Measurements from ENCODE around the gene TTC21A.

GRCh38 chr3:39149498-39150147 lies 42.1 kb downstream of the TTC21A start:
- TF ChIP-seq, protein P1, sequence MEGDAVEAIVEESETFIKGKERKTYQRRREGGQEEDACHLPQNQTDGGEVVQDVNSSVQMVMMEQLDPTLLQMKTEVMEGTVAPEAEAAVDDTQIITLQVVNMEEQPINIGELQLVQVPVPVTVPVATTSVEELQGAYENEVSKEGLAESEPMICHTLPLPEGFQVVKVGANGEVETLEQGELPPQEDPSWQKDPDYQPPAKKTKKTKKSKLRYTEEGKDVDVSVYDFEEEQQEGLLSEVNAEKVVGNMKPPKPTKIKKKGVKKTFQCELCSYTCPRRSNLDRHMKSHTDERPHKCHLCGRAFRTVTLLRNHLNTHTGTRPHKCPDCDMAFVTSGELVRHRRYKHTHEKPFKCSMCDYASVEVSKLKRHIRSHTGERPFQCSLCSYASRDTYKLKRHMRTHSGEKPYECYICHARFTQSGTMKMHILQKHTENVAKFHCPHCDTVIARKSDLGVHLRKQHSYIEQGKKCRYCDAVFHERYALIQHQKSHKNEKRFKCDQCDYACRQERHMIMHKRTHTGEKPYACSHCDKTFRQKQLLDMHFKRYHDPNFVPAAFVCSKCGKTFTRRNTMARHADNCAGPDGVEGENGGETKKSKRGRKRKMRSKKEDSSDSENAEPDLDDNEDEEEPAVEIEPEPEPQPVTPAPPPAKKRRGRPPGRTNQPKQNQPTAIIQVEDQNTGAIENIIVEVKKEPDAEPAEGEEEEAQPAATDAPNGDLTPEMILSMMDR (IDR thresholded peaks at IDR 0.05): no peak
- TF ChIP-seq POLR2A (IDR thresholded peaks at IDR 0.05; ENCODE audit: low read depth): no peak
- TF ChIP-seq EP300 (IDR thresholded peaks at IDR 0.05): no peak
- TF ChIP-seq POLR2AphosphoS5 (IDR thresholded peaks at IDR 0.05): no peak
